NCI-H2196 (cell line): ENCODE results near the gene OSBPL2.

Source experiments
- DNase-seq: peaks from one replicate; lab custom pipeline; 2025; ENCODE audit not compliant: unreplicated experiment; lab: John Stamatoyannopoulos, UW

OSBPL2 gene

GRCh38 chr20:62333820-62334595, 95.7 kb downstream of the OSBPL2 start:
- DNase-seq = no peak

GRCh38 chr20:62334881-62335280, 96.6 kb downstream of the OSBPL2 start:
- no peak for DNase-seq

- no peak for DNase-seq
These were observed 97.2 kb downstream of the OSBPL2 start for GRCh38 chr20:62335532-62335931.

GRCh38 chr20:62336329-62336728, 98.0 kb downstream of the OSBPL2 start:
- DNase-seq = no peak

GRCh38 chr20:62336775-62337557, 98.6 kb downstream of the OSBPL2 start:
- no peak for DNase-seq

GRCh38 chr20:62337558-62338293, 99.4 kb downstream of the OSBPL2 start:
- DNase-seq = no peak

- no peak for DNase-seq
These were observed 99.9 kb downstream of the OSBPL2 start for GRCh38 chr20:62338294-62338620.

GRCh38 chr20:62339647-62340062, 101.3 kb downstream of the OSBPL2 start:
- no peak for DNase-seq

GRCh38 chr20:62342910-62343309, 104.6 kb downstream of the OSBPL2 start:
- DNase-seq = peak; percentile 55

- DNase-seq = no peak
These were observed 105.8 kb downstream of the OSBPL2 start for GRCh38 chr20:62344092-62344491.

GRCh38 chr20:62344782-62345181, 106.5 kb downstream of the OSBPL2 start:
- DNase-seq = no peak
